ENCODE measurements around the gene SLC23A1.

GRCh38 chr5:139388198-139388821 lies 5.2 kb upstream of the SLC23A1 start:
- TF ChIP-seq, protein P1, sequence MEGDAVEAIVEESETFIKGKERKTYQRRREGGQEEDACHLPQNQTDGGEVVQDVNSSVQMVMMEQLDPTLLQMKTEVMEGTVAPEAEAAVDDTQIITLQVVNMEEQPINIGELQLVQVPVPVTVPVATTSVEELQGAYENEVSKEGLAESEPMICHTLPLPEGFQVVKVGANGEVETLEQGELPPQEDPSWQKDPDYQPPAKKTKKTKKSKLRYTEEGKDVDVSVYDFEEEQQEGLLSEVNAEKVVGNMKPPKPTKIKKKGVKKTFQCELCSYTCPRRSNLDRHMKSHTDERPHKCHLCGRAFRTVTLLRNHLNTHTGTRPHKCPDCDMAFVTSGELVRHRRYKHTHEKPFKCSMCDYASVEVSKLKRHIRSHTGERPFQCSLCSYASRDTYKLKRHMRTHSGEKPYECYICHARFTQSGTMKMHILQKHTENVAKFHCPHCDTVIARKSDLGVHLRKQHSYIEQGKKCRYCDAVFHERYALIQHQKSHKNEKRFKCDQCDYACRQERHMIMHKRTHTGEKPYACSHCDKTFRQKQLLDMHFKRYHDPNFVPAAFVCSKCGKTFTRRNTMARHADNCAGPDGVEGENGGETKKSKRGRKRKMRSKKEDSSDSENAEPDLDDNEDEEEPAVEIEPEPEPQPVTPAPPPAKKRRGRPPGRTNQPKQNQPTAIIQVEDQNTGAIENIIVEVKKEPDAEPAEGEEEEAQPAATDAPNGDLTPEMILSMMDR (IDR thresholded peaks at IDR 0.05; ENCODE audit: low read depth, low read length, poor library complexity, severe bottlenecking) = no peak
- no peak for TF ChIP-seq EZH2phosphoT487 (IDR thresholded peaks at IDR 0.05; ENCODE audit: borderline replicate concordance, low read length)

Measured in DOHH2 (cell line).